GM18499 (cell line): ENCODE data around the gene DDR2.
"Not testable (repeated sequence)": the region's sequence is repeated elsewhere in the genome, so short reads cannot be mapped to it uniquely, and the experiment has no call there.

Source experiments
- ATAC-seq: cut with Tn5 transposase; IDR thresholded peaks from one replicate; pipeline ENCODE4 v1.9.1; 2021; ENCODE audit warnings: moderate number of reproducible peaks; ENCODE audit not compliant: insufficient read depth, unreplicated experiment

DDR2 gene

GRCh38 chr1:162753001-162753658, 120.9 kb downstream of the DDR2 start:
- ATAC-seq = no peak

DNA sequence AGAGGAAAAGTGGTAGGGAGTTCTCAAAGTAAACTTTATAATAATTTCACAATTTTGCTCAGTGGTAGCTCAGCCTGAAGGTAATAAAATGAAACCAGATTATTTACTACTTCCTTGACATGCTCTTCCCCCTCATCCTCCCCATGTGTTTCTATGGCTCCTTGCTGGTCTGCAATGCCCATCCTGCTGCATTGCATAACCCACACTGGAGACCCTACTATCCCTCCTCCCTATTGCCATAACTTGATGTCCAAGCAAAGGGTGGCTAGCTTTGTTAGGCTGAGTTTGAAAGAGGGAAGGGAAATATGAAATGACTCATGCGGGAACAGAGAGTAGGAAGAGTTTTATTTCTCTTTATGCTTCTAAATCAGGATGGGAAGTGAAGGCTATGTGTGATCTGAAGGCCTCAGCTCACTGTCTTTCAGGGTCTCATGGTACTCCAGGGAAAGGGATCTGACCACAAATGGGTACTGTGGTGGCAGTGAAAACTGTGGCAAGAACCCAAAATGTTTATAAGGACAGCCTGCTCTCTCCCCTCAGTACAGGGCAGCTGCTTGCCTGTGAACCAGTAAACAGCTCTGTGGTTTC, 121.8 kb downstream of the DDR2 start:
- ATAC-seq = no peak

DNA sequence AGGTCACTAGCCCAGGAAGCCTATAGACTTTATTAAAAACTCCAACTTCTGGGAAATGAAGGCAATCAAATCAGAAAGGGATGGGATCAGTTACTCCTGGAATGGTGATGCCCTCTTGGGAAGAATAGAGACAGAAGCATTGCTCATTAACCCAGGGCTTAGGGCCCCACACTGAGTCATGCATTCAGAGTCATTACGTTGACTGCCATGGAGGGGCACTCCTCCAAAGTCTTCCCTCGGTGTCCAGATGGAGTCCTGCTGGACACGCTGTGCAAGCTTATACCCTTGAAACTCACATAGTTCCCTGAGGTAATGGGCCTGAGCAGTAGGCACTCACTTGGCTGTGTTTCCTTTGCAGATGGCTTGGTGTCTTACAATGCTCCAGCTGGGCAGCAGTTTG, 123.0 kb downstream of the DDR2 start:
- ATAC-seq = no peak

DNA sequence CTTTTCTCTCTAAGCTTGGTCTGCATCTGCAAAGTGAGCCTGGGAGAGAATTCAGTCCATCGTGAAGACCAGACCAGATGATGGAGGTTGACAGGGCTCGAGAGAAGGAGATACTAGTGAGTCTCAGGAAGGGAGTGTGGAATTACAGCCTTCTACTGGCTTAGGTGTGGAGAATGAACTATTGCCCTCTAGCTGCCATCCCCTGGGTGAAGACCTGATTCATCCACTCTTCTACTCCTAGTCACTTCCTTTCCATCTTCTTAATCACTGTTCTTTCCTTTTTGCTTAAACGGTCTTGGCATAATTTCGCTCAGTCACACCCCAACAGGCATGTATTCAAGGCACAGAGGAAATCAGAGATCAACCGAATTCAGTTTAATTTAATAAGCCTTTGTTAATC, 124.3 kb downstream of the DDR2 start:
- no peak for ATAC-seq

DNA sequence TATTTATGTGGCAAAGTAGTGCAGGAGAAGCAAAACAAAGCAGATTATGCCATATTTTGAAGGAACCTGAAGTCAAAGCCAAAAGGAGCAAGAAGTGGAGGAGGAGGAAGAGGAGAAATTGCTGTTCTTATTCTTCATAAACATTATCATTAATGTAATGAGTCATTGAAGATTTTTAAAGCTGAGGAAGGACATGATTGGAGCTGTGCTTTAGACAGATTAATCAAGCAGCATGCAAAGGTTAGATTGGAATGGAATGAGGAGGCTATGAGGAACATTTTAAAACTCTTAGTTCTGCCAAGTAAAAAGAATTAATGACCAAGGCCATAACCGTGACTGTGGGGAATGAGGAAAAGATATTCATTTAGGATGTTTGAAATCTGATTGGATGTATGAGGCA, 125.2 kb downstream of the DDR2 start:
- ATAC-seq = no peak

GRCh38 chr1:162765788-162766187, 133.5 kb downstream of the DDR2 start:
- ATAC-seq = no peak

DNA sequence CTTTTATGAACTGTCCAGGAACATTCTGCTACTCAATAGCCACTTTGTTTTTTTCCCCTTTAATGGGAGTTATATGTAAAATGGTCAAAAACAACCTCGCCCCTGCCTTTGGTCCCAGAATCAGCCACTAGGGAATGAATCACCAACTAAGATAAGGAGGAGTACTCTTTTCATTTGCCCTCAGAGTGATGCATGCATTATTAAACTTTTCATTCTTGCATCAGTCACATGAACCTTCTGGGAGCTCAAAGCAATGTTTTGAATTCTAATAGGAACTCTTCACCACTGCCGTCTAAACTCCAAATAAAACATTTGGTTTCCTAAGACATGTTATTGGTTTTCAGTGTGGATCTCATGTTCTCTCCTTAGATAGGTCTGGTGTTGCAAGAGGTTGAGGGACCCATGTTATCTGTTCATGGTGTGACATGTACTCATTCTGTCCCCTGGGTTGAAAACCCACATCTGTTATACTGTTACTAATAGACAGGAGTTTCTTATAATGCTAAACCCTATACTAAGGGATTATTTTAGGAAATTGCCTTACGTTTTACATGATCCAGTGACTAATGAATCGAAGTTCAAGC, 140.4 kb downstream of the DDR2 start:
- no peak for ATAC-seq

DNA sequence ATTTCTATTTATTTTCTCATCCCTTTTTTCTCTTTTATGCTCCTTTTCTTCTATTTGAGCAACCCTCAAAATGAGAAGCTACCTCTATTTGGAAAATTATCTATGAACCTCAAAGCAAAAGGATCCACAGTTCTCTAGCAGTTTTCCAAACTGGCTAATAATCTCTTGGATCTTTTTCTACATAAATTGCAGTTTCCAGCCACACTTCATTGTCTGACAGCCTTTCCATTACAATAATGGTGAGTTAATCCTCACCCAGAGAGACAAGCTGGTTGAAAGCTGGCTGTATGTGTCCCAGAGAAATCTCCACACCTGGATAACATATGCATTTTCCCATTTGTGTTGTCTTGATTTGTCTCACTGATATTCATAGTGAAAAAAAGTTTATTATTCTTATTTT, 141.7 kb downstream of the DDR2 start:
- no peak for ATAC-seq

GRCh38 chr1:162779043-162779442, 146.8 kb downstream of the DDR2 start:
- no peak for ATAC-seq

DNA sequence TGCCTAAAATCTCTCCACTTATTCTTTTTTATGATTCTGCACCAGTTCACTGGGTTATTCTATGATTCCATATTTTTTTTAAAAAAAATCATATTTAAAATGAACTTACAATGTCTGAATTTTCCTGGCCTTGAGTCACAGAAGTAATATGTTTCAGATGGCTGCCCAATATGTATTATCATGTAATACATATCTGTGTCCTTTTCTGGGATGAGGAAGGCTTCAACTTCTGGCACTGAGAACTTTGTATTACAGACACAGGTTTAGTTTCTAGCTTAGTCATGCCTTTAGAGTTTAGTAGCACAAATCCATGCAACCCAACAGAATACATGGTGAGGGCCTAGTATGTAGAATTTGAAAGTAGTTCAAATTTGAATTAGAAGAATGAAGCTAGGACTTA, 150.4 kb downstream of the DDR2 start:
- ATAC-seq = no peak

DNA sequence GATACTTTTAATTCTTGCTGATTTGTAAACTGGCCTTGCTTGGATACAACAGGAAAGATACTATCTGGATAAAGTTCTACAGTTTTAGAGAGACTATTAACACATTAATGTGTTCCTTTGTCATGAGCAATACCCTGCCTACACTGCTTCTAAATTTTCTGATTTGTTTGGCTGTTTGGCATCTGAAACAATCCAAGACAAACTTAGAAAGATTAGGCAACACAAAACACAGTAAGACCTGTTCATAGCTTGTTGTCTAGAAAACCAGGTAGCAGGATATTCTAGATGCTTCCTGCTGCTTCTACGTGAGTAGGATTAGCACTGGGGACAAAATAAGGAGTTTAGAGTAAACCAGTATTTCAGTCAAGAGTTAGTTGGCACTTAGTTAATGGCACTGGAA, 152.7 kb downstream of the DDR2 start:
- ATAC-seq = not testable (repeated sequence)

GRCh38 chr1:162788783-162789182, 156.5 kb downstream of the DDR2 start:
- ATAC-seq = not testable (repeated sequence)

DNA sequence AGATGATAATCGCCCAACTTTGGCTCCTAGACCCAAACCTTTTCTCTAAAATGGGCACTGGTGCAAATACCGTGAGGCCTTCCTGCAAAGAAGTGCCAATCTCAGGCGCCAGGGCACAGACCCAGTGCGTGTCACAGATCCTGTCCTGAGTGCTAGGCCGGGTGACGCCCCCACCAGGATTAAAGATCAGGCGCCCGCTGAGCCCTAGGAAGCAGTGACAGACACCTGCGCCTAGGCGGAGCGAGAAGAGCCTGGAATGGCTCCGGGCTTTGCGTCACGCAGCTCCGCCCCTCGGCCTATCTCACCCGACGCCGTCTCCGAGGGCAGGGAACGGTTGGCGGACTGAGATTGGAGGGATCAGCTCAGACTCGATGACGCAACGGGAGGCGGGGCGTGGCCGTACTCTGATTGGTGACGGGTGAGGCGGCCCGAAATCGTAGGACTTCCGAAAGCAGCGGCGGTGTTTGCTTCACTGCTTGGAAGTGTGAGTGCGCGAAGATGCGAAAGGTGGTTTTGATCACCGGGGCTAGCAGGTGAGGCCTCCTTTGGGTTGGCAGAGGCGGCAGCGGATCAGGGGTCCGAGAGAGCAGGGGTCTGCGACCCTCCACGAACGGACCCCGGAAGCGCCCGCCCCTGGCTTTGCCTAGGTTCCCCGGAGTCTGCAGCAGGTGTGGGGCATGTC, 158.2 kb downstream of the DDR2 start, which contains the start of gene HSD17B7:
HSD17B7 (plus strand) TSS at position 400 of the 682 bp plus-strand sequence; CDS start at position 499, 99 bp downstream.
- peak; percentile 99 for ATAC-seq

DNA sequence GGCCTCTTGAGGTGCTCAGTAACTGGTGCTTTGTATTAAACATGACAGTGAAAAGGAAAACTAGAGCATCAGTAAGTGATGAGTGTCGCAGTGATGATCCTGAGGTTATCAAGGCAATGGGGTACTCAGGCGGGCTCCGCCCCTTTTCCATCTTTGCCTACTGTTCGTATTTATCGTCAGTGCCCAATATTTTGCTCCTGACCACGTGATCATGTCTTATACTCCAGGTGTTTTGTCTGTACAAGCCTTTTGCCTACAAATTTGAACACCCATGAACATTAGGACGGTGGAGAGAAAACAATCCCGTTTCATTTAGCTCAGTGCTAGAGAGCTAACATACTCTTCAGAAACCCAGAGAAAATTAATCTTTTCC, 158.7 kb downstream of the DDR2 start:
- ATAC-seq = peak; percentile 15

DNA sequence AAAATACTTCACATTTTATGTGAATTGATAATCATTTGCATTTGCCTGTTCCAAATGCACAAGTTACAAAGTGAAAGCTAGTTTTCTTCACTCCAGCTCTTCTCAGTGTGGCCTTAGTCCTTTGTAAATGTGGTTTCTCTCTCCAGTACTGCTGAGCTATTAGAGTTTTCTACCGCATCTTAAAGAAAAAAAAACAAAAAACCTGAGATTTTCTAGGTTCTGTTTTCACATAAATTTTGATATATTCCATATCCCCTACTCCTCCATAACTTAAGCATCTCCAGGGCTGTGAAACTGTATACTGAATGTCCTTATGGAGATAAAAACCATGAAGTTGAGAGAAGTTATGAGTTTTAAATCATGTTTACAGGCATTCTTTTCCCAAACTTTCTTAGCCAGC, 162.0 kb downstream of the DDR2 start:
- ATAC-seq = not testable (repeated sequence)

GRCh38 chr1:162796617-162797279, 164.5 kb downstream of the DDR2 start:
- not testable (repeated sequence) for ATAC-seq

- not testable (repeated sequence) for ATAC-seq
Observed at GRCh38 chr1:162799995-162800830, 167.9 kb downstream of the DDR2 start.

GRCh38 chr1:162807503-162807902, 175.2 kb downstream of the DDR2 start:
- not testable (repeated sequence) for ATAC-seq

GRCh38 chr1:162812357-162812756, 180.1 kb downstream of the DDR2 start:
- not testable (repeated sequence) for ATAC-seq

DNA sequence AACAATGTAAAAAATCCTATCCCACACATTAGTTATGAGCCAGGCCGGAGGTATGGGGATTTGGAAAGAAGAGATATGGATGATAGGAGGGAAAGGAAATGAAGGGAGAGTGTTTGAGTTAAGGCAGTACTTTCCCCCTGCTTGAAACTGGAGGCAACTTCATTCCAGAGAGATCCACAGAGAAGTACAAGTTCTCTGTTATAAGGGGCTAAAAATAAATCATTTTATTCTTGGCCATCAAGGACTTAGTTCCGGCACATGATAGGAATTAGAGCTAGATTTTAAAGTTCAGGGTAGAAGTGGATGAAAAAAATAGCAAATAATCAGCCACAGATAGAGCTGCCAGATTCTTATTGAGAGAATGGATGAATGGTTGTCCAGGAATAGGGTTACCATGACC, 185.9 kb downstream of the DDR2 start:
- not testable (repeated sequence) for ATAC-seq
